ENCODE measurements around the gene GIPC1. TPM values are rescaled to one million over a fixed set of nuclear protein-coding genes. Genes with fewer than 3 reads are reported as not detected.
A peak's percentile ranks its signal among the peaks of the same experiment; 100 is the strongest.
"Not testable (repeated sequence)": the region's sequence is repeated elsewhere in the genome, so short reads cannot be mapped to it uniquely, and the experiment has no call there.

GIPC1 gene
- total RNA-seq, 2 experiments from 2014 or later: 17.3 to 19.6 TPM

- POLR2A ChIA-PET: interaction anchor here (0.6 kb wide), 1 partner anchor 65 kb away, joined by 4 read pairs; no protein-coding TSS in a partner anchor
- ATAC-seq: no peak
- no peaks in the 10 kb centered on the region for H3K27me3 Mint-ChIP-seq
These were observed 15.3 kb upstream of the GIPC1 start for GRCh38 chr19:14511229-14511593.

GRCh38 chr19:14510311-14511228, 14.6 kb upstream of the GIPC1 start:
- Mint-ChIP-seq H3K27ac (peak overlapping the region; percentile 70), H3K27me3 (no peaks in the 10 kb centered on the region), H3K4me3 (no peak overlapping the region), H3K9me3 (no peaks in the 10 kb centered on the region), H3K36me3 (ENCODE audit: low read depth) (peaks cover 19% of the 10 kb centered on the region), H3K4me1 (ENCODE audit: low read depth) (peaks cover 61% of the 10 kb centered on the region)
- intact Hi-C loops (cut with micrococcal nuclease): no loop called here
- POLR2A ChIA-PET: interaction anchor here (0.6 kb wide), 1 partner anchor 59 kb away, joined by 3 read pairs; no protein-coding TSS in a partner anchor
- CTCF ChIA-PET: interaction anchor here (1.2 to 2.0 kb wide), 3 partner anchors 7 to 30 kb away, joined by 3 to 7 read pairs (median 6); partner anchors contain the start of gene DNAJB1
- no peak for TF ChIP-seq CTCF (IDR thresholded peaks at IDR 0.05)
- peak; percentile 36 for DNase-seq
- ATAC-seq: no peak

More at GRCh38 chr19:14511229-14511593, 15.3 kb upstream of the GIPC1 start:
- no peak for TF ChIP-seq CTCF (IDR thresholded peaks at IDR 0.05)
- CTCF ChIA-PET: interaction anchor here (2.0 kb wide), 1 partner anchor 31 kb away, joined by 7 read pairs; no protein-coding TSS in a partner anchor
- DNase-seq: no peak
- Mint-ChIP-seq H3K4me1 (ENCODE audit: low read depth) (peaks cover 62% of the 10 kb centered on the region), H3K9me3 (no peaks in the 10 kb centered on the region), H3K4me3 (no peak overlapping the region), H3K36me3 (ENCODE audit: low read depth) (peaks cover 26% of the 10 kb centered on the region), H3K27ac (peak overlapping the region; percentile 70)
- intact Hi-C loops (cut with micrococcal nuclease): no loop called here

- no peaks in the 10 kb centered on the region for H3K9me3 Mint-ChIP-seq
- ChIA-PET POLR2A (interaction anchor here (0.9 to 2.2 kb wide), 4 partner anchors 8 to 46 kb away, joined by 3 to 17 read pairs (median 4); partner anchors contain the start of gene DNAJB1), CTCF (interaction anchor here (1.0 to 2.7 kb wide), 8 partner anchors 9 to 449 kb away, joined by 3 to 11 read pairs (median 5); partner anchors contain the start of gene GIPC1)
- no peak for TF ChIP-seq CTCF (IDR thresholded peaks at IDR 0.05)
- ATAC-seq (no peak), DNase-seq (no peak)
- peak overlapping the region; percentile 84 for H3K27ac Mint-ChIP-seq
- no peaks in the 10 kb centered on the region for H3K36me3 Mint-ChIP-seq (ENCODE audit: low read depth)
- H3K27me3 Mint-ChIP-seq: no peaks in the 10 kb centered on the region
- intact Hi-C loops (cut with micrococcal nuclease): no loop called here
- peaks cover 48% of the 10 kb centered on the region for H3K4me1 Mint-ChIP-seq (ENCODE audit: low read depth)
- H3K4me3 Mint-ChIP-seq: no peak overlapping the region
These were observed 12.0 kb upstream of the GIPC1 start for GRCh38 chr19:14507704-14508542.

- TF ChIP-seq CTCF (IDR thresholded peaks at IDR 0.05): peak; percentile 88
These were observed 9.7 kb upstream of the GIPC1 start for GRCh38 chr19:14505488-14506239.

GRCh38 chr19:14504575-14504974, 8.6 kb upstream of the GIPC1 start:
- DNase-seq; H3K36me3 Mint-ChIP-seq (ENCODE audit: low read depth); H3K27me3 Mint-ChIP-seq; H3K27ac Mint-ChIP-seq; H3K4me3 Mint-ChIP-seq; intact Hi-C loops (cut with micrococcal nuclease); H3K9me3 Mint-ChIP-seq; ATAC-seq: not testable (repeated sequence)
- ChIA-PET POLR2A (interaction anchor here (0.9 to 4.1 kb wide), 2 partner anchors 13 to 15 kb away, joined by 3 to 23 read pairs; partner anchors contain the start of gene DNAJB1), CTCF (interaction anchor here (1.0 to 3.2 kb wide), 13 partner anchors 8 to 142 kb away, joined by 3 to 23 read pairs (median 5); partner anchors contain the start of genes DNAJB1 and GIPC1)
- H3K4me1 Mint-ChIP-seq (ENCODE audit: low read depth): peaks cover 34% of the 10 kb centered on the region

More at GRCh38 chr19:14505488-14506239, 9.7 kb upstream of the GIPC1 start:
- peaks cover 39% of the 10 kb centered on the region for H3K4me1 Mint-ChIP-seq (ENCODE audit: low read depth)
- H3K4me3 Mint-ChIP-seq: no peak overlapping the region
- H3K27me3 Mint-ChIP-seq: no peaks in the 10 kb centered on the region
- ChIA-PET POLR2A (interaction anchor here (1.3 to 4.1 kb wide), 3 partner anchors 12 to 23 kb away, joined by 3 to 23 read pairs (median 6); partner anchors contain the start of genes DNAJB1 and TECR), CTCF (interaction anchor here (1.0 to 3.2 kb wide), 13 partner anchors 8 to 180 kb away, joined by 3 to 23 read pairs (median 6); partner anchors contain the start of gene GIPC1)
- no peaks in the 10 kb centered on the region for H3K36me3 Mint-ChIP-seq (ENCODE audit: low read depth)
- intact Hi-C loops (cut with micrococcal nuclease): no loop called here
- peak overlapping the region; percentile 69 for H3K27ac Mint-ChIP-seq
- DNase-seq (peak; percentile 85), ATAC-seq (peak; percentile 87)
- no peaks in the 10 kb centered on the region for H3K9me3 Mint-ChIP-seq

Measured in activated CD8-positive, alpha-beta T cell treated with anti-CD3 and anti-CD28 coated beads for 36 hours (primary cell).